Measurements from ENCODE around the gene AMN. TPM values are rescaled to one million over a fixed set of nuclear protein-coding genes. Genes with fewer than 3 reads are reported as not detected.
A peak's percentile ranks its signal among the peaks of the same experiment; 100 is the strongest.

AMN gene
- polyA plus RNA-seq, 3 donors: 0.09 TPM; not detected in 2

- Mint-ChIP-seq H3K4me3 (no peak overlapping the region), H3K27ac (peak overlapping the region in 1 of 7 donors; percentile 80), H3K9me3 (no peaks in the 10 kb centered on the region), H3K36me3 (peaks cover 57 to 81% of the 10 kb centered on the region in 2 donors), H3K27me3 (ENCODE audit: low read depth in 3 of 3) (no peaks in the 10 kb centered on the region), H3K4me1 (peaks cover 13% of the 10 kb centered on the region)
- Histone ChIP-seq H4K20me1 (ENCODE audit: insufficient read depth, low read length) (no peaks in the 10 kb centered on the region), H3K9me3 (replicated peaks in 1 of 2; ENCODE audit: control insufficient read depth in 1 of 2, insufficient read depth in 1 of 2, low read length in 2 of 2) (no peaks in the 10 kb centered on the region), H3K4me3 (replicated peaks in 1 of 3; ENCODE audit: low read depth in 2 of 3, low read length in 3 of 3) (no peak overlapping the region), H3K9ac (ENCODE audit: insufficient read depth, low read length, poor library complexity, severe bottlenecking) (no peak overlapping the region), H3K27ac (ENCODE audit: low read depth in 1 of 2, low read length in 2 of 2) (no peak overlapping the region), H2AFZ (ENCODE audit: insufficient read depth, low read depth, low read length, poor library complexity, severe bottlenecking) (no peak overlapping the region), H3K4me1 (ENCODE audit: control insufficient read depth in 1 of 2, insufficient read depth in 2 of 2, low read length in 2 of 2) (peaks cover 11 to 12% of the 10 kb centered on the region in 2 donors), H3K79me2 (ENCODE audit: insufficient read depth, low read length) (no peaks in the 10 kb centered on the region), H3K4me2 (replicated peaks; ENCODE audit: extremely low read depth, low read length, poor library complexity, severe bottlenecking) (no peak overlapping the region), H3K36me3 (replicated peaks in 1 of 2; ENCODE audit: control insufficient read depth in 1 of 2, insufficient read depth in 2 of 2, low read length in 2 of 2) (peaks cover 11 to 64% of the 10 kb centered on the region in 2 donors), H3K27me3 (ENCODE audit: control insufficient read depth in 2 of 2, insufficient read depth in 2 of 2, low read length in 2 of 2) (no peaks in the 10 kb centered on the region)
- 77% methylated on average over 15 of the region's 15 CpGs for WGBS (ENCODE audit: insufficient coverage)
- no peak for DNase-seq
- no peak for TF ChIP-seq CTCF (IDR thresholded peaks at IDR 0.05)
- intact Hi-C loops (cut with micrococcal nuclease): no loop called here
Measured at GRCh38 chr14:102953100-102953499, 30.6 kb downstream of the AMN start.

DNA sequence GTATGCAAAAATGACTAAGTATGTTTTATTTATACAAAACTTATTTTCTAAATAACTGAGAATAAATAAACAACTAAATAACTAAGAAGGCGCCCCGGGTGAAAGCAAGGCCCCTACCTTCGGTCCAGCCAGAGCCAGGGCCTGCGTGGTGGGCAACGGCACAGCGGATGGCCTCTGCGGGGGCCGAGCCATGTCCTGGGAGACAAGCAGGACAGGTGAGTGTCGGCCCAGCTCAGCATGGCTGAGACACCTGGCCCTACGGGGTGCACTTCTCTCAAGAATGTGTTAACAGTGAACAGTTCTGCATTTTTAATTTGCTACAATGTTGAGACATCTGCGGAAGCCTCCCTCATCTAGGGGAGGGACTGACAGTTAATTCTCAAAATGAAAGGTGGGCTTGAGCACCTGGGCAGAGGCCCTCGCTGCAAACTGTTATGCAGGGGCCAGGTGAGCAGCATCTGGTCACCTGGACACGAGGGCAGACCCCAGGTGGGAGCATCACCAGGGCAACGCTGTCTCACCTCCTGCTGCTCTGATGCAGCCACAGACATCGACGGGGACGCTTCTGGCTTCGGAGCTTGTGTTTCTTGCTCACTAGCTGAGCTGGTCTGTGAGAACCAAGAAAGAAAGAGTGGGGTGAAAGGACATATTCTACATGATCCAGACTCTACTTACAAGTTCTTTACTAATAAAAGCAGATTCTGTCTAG, 31.8 kb downstream of the AMN start:
- Histone ChIP-seq H3K27me3 (ENCODE audit: control insufficient read depth in 2 of 2, insufficient read depth in 2 of 2, low read length in 2 of 2) (no peaks in the 10 kb centered on the region), H2AFZ (ENCODE audit: insufficient read depth, low read depth, low read length, poor library complexity, severe bottlenecking) (no peak overlapping the region), H3K4me3 (replicated peaks in 1 of 3; ENCODE audit: low read depth in 2 of 3, low read length in 3 of 3) (no peak overlapping the region), H4K20me1 (ENCODE audit: insufficient read depth, low read length) (no peaks in the 10 kb centered on the region), H3K27ac (ENCODE audit: low read depth in 1 of 2, low read length in 2 of 2) (no peak overlapping the region), H3K36me3 (replicated peaks in 1 of 2; ENCODE audit: control insufficient read depth in 1 of 2, insufficient read depth in 2 of 2, low read length in 2 of 2) (peaks cover 11 to 67% of the 10 kb centered on the region in 2 donors), H3K79me2 (ENCODE audit: insufficient read depth, low read length) (no peaks in the 10 kb centered on the region), H3K4me1 (ENCODE audit: control insufficient read depth in 1 of 2, insufficient read depth in 2 of 2, low read length in 2 of 2) (peaks cover 5% of the 10 kb centered on the region in 2 donors), H3K9ac (ENCODE audit: insufficient read depth, low read length, poor library complexity, severe bottlenecking) (no peak overlapping the region), H3K9me3 (replicated peaks in 1 of 2; ENCODE audit: control insufficient read depth in 1 of 2, insufficient read depth in 1 of 2, low read length in 2 of 2) (no peaks in the 10 kb centered on the region), H3K4me2 (replicated peaks; ENCODE audit: extremely low read depth, low read length, poor library complexity, severe bottlenecking) (no peak overlapping the region)
- H3K4me3 Mint-ChIP-seq: no peak overlapping the region
- peaks cover 64 to 88% of the 10 kb centered on the region in 2 donors for H3K36me3 Mint-ChIP-seq
- H3K9me3 Mint-ChIP-seq: no peaks in the 10 kb centered on the region
- DNase-seq: no peak
- H3K27ac Mint-ChIP-seq: peak overlapping the region in 1 of 7 donors; percentile 18
- no peak for TF ChIP-seq CTCF (IDR thresholded peaks at IDR 0.05)
- WGBS (ENCODE audit: insufficient coverage): 96% methylated on average over 13 of the region's 18 CpGs
- peaks cover 7% of the 10 kb centered on the region for H3K4me1 Mint-ChIP-seq
- no peaks in the 10 kb centered on the region for H3K27me3 Mint-ChIP-seq (ENCODE audit: low read depth in 3 of 3)
- intact Hi-C loops (cut with micrococcal nuclease): no loop called here

Measured in CD14-positive monocyte (primary cell).